HL-60 (cell line): ENCODE results near the gene HS3ST4.

Experiments used
- DNase-seq, 2 experiments: peaks; one replicate each; pipeline ENCODE4 v3.0.0-alpha.2; 2010 to 2020; ENCODE audit warnings: low read depth in 1 of 2, low spot score in 1 of 2
- H3K27ac ChIP-seq: fragments of 250-450 bp; sonication (Bioruptor Pico); replicated peaks from 2 replicates; pipeline ENCODE4 v1.5.1; 2020; ENCODE audit warnings: mild to moderate bottlenecking, moderate library complexity
- H3K27me3 ChIP-seq: fragments of 250-450 bp; sonication (Bioruptor Pico); 2 replicates; pipeline ENCODE4 v1.5.1; 2021; ENCODE audit warnings: mild to moderate bottlenecking, moderate library complexity; ENCODE audit not compliant: insufficient read depth, poor library complexity, severe bottlenecking
- H3K4me3 ChIP-seq: replicated peaks from 2 replicates; pipeline ENCODE4 v1.5.1; 2011; ENCODE audit warnings: mild to moderate bottlenecking, control low read depth, low read length; ENCODE audit not compliant: insufficient read depth
- GABPA ChIP-seq: IDR thresholded peaks from 2 replicates; pipeline ENCODE4 v1.6.1; 2012; ENCODE audit warnings: low read depth
- POLR2AphosphoS5 ChIP-seq: IDR thresholded peaks from 2 replicates; pipeline ENCODE4 v1.6.1; 2012; ENCODE audit warnings: low read depth
- SPI1 ChIP-seq: IDR thresholded peaks from 2 replicates; pipeline ENCODE4 v1.6.1; 2012; ENCODE audit warnings: low read depth, mild to moderate bottlenecking, borderline replicate concordance
- TF ChIP-seq, protein P1 (sequence below): IDR thresholded peaks from 2 replicates; pipeline ENCODE4 v1.6.1; 2012; ENCODE audit warnings: low read depth; ENCODE audit not compliant: insufficient replicate concordance
- TF ChIP-seq, protein P2 (sequence below): IDR thresholded peaks from one replicate; pipeline ENCODE4 v1.5.1; 2011; ENCODE audit warnings: low read length, control low read depth, inconsistent platforms; ENCODE audit not compliant: insufficient read depth

Gene HS3ST4

DNA sequence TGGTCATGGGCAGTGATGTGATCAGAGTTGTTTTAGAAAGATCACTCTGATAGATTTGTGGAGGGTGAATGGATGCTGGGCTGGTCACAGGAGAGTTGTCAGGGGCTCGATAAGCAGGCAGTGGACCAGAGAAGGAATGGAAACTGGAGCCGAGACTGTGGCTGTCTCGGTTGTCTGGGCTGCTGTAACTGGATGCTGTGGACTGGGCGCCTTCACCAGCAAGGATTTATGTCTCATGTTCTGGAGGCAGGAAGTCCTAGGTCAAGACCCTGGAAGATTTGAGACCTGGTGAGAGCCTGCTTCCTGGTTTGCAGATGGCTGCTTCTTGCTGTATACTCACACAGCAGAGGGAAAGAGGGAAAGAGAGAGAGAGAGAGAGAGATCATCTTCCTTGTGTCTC is 203.6 kb downstream of the HS3ST4 start:
- no peaks in the 10 kb centered on the region for H3K27me3 ChIP-seq
- no peak for DNase-seq
- TF ChIP-seq GABPA = no peak
- TF ChIP-seq SPI1 = no peak
- no peak for TF ChIP-seq POLR2AphosphoS5
- TF ChIP-seq, protein P1, sequence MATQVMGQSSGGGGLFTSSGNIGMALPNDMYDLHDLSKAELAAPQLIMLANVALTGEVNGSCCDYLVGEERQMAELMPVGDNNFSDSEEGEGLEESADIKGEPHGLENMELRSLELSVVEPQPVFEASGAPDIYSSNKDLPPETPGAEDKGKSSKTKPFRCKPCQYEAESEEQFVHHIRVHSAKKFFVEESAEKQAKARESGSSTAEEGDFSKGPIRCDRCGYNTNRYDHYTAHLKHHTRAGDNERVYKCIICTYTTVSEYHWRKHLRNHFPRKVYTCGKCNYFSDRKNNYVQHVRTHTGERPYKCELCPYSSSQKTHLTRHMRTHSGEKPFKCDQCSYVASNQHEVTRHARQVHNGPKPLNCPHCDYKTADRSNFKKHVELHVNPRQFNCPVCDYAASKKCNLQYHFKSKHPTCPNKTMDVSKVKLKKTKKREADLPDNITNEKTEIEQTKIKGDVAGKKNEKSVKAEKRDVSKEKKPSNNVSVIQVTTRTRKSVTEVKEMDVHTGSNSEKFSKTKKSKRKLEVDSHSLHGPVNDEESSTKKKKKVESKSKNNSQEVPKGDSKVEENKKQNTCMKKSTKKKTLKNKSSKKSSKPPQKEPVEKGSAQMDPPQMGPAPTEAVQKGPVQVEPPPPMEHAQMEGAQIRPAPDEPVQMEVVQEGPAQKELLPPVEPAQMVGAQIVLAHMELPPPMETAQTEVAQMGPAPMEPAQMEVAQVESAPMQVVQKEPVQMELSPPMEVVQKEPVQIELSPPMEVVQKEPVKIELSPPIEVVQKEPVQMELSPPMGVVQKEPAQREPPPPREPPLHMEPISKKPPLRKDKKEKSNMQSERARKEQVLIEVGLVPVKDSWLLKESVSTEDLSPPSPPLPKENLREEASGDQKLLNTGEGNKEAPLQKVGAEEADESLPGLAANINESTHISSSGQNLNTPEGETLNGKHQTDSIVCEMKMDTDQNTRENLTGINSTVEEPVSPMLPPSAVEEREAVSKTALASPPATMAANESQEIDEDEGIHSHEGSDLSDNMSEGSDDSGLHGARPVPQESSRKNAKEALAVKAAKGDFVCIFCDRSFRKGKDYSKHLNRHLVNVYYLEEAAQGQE = no peak
- TF ChIP-seq, protein P2, sequence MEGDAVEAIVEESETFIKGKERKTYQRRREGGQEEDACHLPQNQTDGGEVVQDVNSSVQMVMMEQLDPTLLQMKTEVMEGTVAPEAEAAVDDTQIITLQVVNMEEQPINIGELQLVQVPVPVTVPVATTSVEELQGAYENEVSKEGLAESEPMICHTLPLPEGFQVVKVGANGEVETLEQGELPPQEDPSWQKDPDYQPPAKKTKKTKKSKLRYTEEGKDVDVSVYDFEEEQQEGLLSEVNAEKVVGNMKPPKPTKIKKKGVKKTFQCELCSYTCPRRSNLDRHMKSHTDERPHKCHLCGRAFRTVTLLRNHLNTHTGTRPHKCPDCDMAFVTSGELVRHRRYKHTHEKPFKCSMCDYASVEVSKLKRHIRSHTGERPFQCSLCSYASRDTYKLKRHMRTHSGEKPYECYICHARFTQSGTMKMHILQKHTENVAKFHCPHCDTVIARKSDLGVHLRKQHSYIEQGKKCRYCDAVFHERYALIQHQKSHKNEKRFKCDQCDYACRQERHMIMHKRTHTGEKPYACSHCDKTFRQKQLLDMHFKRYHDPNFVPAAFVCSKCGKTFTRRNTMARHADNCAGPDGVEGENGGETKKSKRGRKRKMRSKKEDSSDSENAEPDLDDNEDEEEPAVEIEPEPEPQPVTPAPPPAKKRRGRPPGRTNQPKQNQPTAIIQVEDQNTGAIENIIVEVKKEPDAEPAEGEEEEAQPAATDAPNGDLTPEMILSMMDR = no peak
- H3K4me3 ChIP-seq = no peak overlapping the region
- no peak overlapping the region for H3K27ac ChIP-seq

DNA sequence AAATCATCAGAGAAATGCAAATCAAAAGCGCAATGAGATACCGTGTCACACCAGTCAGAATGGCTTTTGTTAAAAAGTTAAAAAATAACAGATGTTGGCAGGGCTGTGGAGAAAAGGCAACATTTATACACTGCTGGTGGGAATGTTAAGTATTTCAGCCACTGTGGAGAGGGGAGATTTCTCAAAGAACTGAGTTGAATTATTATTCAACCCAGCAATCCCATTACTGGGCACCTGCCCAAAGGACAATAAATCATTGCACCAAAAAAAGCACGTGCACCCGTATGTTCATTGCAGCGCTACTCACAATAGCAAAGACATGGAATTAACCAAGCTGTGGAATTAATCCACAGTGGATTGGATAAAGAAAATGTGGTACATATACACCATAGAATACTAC is 204.7 kb downstream of the HS3ST4 start:
- H3K27ac ChIP-seq = no peak overlapping the region

DNA sequence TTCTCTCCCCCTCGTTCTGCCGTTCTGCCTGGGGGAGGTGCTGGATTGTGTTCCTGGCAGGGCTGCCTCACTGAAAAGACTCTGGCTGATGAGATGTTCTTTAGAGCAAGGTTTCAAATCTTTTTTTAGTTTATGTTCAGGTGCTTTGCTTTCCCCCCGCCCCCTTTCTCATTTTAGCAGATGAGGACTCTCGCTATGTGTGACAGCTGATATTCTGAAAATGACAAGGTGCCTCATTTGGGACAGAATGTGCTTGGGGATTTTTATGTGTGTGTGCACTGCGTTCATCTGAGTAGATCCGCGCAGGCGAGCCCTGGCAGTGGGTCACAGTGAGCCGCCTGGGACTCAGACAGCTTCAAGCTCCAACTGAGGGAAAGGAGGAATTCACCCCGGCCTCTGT is 205.9 kb downstream of the HS3ST4 start:
- TF ChIP-seq POLR2AphosphoS5 = no peak
- TF ChIP-seq, protein P1 = no peak
- no peak for TF ChIP-seq SPI1
- TF ChIP-seq, protein P2 = no peak
- no peak for TF ChIP-seq GABPA
- no peak overlapping the region for H3K27ac ChIP-seq
- H3K4me3 ChIP-seq = no peak overlapping the region
- H3K27me3 ChIP-seq = no peaks in the 10 kb centered on the region
- DNase-seq = no peak

More for the DNA sequence above, 204.7 kb downstream of the HS3ST4 start:
- Histone ChIP-seq H3K27me3 (no peaks in the 10 kb centered on the region), H3K4me3 (no peak overlapping the region)
- DNase-seq = no peak
- TF ChIP-seq SPI1 (no peak), GABPA (no peak), POLR2AphosphoS5 (no peak)
- TF ChIP-seq, protein P2 = no peak
- TF ChIP-seq, protein P1 = no peak
